HG03460 (cell line): Measurements from ENCODE around the gene BICDL1.
A peak's percentile ranks its signal among the peaks of the same experiment; 100 is the strongest.

Experiments used
- ATAC-seq: cut with Tn5 transposase; IDR thresholded peaks from one replicate; pipeline ENCODE4 v1.9.1; 2021; ENCODE audit not compliant: unreplicated experiment

The BICDL1 gene

DNA sequence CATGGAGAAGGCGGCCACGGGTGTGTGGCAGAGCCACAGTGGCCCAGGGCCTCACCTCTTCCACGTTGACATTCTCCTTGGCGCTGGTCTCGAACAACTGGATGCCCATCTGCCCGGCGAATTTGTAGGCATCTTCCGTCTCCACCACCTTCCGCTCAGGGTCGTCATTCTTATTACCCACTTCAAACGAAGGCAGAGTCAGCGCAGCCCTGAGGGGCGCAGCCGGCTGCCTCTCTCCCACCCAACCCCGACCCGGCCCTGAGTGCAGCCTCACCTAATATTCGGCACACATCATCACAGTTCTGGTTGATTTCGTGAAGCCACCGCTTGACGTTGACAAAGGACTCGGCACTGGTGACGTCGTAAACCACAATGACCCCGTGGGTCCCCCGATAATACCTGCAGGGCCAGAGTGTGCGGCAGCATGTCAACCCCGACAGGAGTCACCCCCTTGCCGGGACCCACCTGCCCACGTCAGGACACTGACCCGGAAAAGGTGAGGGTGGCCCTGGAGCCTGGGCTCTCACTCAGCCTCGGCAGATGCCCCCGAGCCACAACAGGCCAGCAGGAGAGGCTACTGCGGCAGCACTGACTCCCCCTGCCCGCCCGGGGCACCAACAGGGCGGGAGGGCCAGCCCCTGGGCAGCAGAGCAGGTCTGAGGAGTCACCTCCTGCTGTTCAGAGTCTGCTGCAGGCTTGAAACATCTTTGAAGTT, 109.9 kb downstream of the BICDL1 start:
- no peak for ATAC-seq

DNA sequence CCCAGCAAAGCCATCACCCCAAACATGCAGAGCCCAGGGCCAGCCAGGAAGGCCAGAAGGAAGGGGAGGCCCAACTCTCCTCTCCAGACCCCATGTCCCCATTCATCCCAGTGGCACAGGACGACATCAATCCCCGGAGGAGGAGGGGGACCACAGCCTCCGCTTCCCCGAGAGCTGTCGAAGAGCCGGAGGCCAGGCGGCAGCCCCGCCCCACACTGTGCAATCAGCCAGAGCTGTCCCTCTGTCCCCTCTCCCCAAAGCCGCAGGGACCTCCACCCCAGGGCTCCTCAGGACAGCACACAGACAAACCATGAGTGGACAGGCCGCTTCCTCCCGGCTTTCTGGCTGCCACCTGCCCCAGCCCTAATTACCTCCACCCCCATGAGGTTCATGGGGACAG, 110.7 kb downstream of the BICDL1 start:
- ATAC-seq = no peak

DNA sequence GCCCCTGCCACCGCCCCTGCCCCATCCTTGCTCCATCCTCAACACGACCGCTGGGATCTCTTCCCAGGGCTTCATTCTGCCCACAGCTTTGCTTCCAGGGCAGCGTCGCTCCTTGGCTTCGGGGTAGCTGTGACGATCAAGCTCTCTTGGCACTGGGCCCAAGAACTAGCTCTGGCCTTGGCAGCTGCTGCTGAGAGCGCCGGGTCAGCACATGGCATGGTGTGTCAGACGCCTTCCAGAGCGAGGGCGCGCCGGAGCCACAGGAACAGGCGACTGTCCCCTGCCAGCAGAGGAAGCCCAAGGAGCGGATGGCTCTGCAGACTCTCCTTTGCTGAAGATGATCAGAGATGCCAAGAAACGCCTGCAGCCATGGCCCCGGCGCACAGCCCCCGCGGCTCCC, 111.6 kb downstream of the BICDL1 start:
- ATAC-seq = no peak

DNA sequence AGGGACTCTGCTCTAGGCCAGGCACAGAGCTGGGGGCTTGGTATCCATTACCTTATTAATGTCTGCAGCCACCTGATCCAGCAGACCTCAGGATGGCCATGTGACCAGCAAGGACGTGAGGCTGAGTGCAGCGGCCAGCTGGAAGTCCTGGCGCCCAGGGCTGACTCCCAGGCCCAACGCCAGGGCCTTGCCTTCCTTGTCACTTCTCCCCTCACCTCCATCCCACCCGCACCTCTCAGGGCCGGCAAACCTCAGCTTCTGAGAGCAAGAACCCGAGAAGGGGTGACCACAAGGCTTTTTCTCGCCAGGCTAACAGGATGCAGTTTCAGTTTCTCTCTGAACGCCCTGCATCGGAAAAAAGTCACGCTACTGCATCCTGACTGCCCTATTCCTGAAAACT, 112.1 kb downstream of the BICDL1 start:
- no peak for ATAC-seq

DNA sequence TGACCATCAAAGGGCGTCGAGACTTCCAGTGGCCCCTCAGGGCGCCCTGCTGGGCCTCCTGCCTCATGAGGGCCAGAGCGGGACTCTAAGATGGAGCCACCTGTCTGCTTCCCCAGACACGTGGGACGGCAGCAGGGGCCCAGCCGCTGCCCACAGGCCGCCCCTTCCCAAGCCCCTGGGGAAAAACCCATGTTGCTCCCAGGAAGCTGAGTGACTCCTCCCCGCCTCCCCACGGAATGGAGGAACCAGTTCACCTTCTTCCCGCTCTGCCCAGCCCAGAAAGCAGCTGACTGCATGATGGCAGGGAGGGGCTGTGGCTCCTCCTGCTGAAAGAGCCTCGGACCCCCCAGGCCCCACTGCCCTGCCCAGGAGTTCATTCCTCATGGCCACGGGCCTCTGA, 112.6 kb downstream of the BICDL1 start:
- ATAC-seq = no peak

DNA sequence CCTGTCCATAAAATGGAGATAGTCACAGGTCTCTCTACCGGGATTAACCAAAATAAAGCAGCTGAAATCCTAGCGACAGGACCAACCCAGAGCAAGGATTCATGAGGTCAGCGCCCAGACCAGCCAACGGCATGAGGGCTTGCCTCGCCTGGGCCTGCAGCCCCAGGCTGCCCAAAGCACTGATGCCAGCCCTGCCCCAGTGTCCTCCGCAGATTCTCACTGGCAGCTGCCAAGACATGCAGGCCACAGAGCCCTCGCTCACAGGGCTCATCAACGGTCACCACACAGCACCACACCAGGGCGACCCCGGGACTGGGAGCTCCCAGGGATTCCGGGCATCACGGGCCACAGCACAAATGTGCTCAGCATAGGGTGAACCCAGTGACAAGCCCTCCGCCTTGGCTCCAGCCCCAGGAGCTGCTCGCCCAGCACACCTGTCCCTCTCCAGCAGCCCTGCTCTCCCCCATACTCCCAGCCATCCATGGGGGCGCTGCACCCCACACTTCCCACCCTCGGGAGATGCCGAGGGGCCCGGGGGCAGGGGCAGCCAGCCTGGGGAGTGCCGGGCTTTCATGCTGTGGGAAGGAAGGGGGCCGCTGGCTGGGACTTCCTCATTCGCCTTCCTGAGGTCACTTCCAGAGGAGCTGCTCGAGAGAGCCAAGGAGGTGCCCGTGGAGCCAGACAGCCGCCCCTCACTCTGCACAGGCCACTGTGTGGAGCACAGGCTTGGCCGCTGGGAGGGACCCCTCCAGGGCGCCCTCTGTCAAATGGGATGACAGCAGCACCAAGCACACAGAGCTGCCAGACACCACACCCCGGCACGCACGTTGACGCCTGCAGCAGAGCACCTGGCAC, 113.4 kb downstream of the BICDL1 start:
- no peak for ATAC-seq

DNA sequence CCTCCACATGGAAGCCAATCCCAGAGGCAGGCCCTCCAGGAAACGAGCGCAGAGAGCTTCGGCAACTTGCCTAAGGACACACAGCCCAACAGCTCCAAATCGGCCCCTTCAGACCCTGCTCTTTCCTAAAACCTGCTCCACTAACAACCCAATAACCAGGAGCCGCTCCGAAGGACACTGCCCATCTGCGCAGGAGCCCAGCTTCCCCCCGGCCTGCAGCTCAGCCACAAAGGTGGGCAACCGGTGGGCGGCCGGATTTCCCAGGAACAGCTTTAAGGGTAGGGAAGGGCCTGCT, 114.0 kb downstream of the BICDL1 start:
- no peak for ATAC-seq

DNA sequence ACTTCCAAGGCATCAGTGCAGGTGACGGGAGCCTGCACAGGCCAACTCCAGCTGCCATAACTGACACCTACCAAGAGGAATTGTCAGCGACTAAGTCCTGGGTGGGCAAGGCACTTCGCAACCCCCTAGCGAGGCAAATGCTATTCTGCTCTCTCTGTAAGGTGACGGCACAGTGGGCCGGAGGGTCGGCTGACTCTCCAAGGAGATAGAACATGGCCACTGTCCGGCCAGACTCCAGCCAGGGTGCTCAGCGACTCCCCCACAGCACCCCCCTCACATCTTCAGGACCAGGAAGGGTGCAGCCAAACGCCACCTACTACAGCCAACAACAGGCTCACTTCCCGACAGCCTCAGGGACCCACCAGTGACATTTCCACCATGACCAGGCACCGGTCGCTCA, 114.3 kb downstream of the BICDL1 start:
- ATAC-seq = no peak

DNA sequence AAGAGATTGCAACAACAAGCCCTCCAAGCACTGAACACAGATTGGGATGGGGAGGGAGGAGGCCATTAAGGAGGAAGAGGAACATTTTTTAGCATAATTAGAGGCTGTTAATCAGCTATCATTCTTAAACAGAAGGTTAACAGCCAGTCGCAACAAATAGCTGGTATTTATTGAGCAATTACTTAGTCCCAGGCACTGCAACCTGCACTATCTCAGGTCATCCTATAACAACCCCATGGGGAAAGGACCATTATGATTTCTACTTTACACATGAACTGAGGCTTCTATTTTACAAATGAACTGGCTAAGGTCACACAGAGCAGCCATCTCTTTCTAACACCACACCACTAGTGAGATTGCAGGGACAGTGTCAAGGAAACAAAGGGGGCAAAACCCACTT, 117.1 kb downstream of the BICDL1 start:
- no peak for ATAC-seq

DNA sequence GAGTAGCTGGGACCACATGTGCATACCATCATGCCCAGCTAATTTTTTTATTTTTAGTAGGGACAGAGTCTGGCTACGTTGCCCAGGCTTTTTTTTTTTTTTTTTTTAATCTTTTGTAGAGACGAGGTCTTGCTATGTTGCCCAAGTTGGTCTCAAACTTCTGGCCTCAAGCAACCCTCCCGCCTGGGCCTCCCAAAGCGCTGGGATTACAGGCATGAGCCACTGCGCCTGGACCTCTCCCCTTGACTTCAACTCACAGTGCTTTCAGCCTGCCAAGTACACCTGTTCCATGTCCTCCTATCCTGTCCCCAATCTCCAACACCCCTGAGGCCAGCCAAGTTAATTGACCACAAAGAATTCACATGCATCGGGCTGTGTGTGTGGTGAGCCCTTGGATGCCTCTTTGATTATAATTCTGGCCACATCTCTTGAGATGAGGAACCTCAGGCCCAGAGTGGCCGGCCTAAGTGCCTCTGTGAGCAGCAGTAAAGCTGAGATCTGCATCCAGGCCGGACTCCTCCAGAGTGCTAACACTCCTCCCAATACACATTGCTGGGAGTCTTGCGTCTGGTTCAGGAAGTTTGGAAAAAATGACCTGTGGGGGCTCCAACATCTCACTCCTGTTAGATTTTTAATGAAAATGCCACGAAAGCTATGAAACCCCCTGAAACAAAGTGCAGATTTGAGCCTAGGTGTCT, 120.7 kb downstream of the BICDL1 start:
- no peak for ATAC-seq

DNA sequence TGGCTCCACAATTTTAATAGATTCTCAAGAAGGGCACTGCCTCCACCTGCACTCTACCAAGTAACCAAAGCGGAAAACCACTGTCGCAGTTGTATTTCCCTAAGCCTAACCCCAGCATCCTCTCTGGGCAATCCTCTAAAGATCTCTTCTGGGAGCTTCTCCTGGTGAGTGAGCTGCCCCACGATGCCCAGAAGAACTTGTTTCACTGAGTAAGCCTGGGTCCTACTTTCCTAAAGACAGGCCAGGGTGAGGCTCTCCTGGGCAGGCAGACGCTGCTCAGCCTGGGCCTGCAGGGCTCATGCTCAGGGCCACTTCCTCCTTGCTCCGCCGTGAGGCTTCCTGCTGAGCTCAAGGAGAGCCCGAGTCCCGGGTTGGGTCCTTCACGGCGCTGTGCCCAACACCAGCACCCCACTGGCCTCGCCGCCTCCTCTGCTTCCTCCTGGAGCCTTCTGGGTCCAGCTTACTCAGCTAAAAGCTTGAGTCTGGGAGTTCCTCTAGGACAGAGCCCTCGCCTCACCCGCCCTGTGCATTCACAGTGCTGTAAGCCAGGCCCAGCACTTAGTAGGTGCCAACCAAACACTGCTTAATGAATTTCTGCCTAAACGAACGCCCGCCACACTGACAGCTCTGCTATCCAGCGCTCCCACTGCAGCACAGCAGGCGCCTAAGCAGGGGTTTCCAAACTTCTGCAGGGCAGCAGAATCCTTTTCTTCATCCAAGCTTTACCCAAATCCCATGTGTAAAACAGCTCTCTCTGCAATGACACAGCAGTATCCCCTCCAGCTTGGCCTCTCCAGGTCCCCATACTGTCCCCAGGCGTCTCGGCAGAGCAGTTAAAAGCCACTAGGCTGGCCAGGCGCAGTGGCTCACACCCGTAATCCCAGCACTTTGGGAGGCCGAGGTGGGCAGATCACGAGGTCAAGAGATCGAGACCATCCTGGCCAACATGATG, 121.8 kb downstream of the BICDL1 start:
- peak; percentile 60 for ATAC-seq

DNA sequence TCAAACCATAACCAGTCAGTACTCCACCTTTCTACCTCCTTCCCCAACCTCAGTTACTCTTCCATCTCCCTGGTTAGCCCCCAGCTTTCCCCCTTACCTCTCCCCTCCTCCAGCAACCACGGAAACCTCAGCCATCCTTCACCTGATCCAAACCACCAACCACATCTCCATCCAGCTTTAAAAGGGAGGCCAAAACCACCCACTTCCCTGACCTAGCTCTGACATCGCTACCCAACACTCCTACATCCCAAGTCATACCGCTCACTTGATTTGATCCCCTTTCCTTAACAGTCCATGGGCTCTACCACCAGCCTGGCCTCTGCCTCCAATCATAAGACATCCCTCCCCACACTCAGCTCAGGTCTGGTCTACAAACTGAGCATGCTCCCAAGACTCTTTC, 126.0 kb downstream of the BICDL1 start:
- ATAC-seq = no peak

DNA sequence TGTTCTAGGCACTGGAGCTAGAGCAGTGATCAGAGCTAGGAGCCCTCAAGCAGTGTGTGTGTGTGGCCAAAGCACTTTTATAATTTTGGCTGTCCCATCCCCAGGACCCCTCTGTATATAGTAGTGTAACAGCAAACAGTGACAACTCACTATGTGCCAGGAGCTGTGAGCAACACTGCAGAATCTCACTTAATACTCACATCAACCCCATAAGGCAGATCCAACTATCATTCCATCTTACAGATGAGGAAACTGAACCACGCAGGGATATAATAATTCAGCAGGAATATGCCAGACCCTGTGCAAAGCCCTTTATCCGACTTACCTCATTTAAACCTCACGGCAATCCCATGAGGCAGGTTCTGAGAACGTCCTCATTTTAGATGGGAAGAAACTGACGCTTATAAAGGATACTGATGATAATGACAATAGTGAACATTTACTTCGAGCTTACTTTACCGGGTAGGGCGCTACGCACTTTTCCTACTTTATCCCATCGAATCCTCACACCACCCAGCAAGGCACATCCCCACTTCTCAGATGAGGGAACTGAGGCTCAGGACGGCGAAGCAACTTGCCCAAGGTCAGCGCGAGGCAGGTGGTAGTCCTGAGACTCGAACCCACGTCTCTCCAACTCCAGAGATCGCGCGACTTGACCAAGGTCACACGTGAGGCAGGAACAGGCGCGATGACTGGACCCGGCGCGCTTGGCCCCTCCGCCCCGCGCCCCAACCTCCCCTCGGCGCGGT, 126.8 kb downstream of the BICDL1 start:
- ATAC-seq = peak; percentile 3

DNA sequence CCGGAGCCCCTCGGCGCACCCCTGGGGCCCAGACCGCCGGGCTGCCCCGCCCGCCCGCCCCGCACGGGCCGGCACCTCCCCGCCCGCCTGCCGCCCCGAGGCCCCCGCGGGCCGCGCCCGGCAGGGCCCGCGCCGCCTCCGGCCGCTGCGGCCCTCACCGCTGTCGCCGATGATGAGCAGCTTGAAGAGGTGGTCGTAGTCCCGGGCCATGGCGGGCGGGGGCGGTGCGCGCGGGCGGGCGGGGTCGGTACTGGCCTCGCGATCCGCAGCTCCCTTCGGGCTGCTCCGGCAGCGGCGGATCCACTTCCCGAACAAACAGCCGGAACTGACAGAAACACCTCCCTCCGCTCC, 127.4 kb downstream of the BICDL1 start, which contains the start of gene RAB35:
Gene RAB35 (minus strand): TSS at position 313 of the 351 bp plus-strand sequence. CDS start 103 bp downstream, at position 210.
- ATAC-seq = no peak

DNA sequence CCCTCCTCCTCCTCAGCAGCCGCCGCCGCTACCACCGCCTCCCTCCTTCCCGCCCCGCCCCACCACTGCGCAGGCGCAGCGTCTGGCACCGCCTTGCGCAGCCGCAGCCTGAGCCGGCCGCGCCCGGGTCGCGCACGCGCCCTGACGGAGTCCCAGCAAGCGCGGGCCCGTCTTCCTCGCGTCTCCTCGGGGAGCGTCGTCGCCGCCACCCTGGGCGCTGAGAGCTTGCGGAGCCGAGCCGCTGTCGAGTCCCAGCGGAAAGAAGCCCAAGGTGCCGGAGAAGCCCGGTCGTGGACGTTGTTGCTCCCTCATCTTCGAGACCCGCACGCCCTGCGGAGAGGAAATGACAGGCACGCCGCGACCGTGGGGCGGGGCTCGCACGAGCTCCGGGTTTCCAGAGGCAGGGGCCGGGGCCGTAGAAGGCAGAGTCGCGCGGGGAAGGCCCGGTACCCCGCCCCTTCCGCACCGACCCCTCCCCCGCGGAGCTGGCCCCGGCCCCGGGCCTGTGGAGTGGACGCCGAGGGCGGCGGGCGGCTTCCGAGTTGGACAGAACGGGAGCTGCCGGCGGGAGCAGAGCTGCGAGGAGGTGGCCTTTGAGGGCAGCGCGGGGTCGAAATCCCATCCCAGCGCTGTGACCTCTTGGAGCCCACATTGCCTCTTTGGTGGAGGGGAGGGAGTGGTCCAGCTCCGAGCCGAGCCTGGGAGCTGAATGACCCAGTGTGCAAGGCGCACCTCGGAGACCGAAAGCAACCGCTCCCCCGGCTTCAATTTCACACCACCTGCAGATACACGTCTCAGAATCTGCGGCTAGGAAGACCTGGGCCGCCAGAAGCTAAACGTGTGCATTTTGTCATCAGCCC, 128.0 kb downstream of the BICDL1 start:
- ATAC-seq = peak; percentile 36

DNA sequence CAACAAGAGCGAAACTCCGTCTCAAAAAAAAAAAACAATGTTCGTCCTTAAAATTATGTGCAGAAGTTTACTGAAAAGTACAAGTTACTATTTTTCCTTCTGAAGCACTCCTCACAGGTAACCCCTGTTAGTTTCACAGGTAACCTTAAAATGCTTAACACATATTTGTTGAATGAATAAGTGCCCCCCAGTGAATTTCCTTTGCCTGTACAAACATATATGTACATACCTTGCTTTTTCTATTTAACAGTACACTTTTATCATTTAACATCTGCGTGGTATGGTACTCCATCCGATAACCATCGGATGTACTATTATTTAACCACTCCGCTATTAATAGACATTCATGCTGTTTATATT, 128.9 kb downstream of the BICDL1 start:
- no peak for ATAC-seq

DNA sequence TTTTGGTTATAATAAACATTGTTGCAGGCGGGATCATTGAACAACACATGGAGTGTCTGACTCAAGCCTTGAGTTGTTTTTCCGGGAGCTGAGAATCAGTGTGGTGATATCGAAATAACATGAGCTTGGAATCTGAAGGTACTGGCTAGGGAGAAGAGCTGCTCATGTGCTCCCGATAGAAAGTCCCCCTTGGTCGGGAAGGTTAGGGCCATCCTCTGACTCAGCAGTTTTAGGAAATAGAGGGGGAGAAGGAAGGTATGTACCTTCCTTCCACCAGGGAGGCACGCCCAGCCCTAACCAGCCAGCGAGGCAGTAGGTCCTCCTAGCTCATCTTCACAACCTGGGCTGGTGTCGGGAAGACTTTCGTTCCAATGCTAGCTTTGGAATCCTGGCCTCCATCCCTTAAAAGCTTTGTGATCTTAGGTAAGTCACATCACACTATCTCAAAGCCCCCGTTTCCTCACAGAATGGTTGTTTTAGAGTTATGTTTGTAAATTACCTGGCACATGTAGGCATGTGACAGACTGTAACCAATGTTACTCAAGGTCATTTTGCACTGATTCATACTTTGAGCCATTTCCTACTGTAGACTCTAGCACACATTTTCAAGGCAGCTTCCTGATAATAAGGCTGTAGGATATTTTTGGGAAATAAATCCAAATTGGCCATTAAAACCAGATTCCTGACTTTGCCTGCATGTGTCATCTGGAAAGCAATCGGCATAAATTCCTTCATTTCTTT, 129.5 kb downstream of the BICDL1 start:
- ATAC-seq = no peak

DNA sequence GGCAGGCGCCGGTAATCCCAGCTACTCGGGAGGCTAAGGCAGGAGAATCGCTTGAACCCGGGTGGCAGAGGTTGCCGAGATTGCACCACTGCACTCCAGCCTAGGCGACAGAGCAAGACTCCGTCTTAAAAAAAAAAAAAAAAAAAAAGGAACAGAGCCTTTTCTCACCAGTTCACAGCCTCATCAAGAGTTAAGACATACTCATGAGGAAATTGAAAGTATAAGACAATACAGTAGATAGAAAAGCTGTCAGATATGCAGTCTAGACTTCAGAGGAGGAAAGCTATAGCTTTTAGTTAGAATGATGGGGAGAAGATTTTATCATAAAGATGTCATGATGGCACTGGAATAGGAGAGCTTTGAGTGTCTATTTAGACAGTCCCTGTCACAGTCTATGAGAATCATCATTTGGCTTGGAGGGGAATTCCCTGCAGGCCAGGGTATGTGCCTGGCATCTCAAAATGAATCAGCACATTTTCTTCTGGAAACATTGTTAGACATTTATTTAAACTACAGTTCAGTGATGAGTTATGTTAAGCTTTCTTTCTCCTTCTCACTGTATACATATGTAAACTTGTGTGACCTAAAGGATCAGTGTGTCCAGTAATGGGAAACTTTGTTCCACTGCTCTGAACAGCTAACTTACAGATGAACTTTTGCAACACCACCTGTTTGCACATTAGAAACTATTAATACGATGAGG, 130.4 kb downstream of the BICDL1 start:
- ATAC-seq = peak; percentile 20
